Keratinocyte (primary cell): ENCODE measurements around the gene CRYGB. TPM values are rescaled to one million over a fixed set of nuclear protein-coding genes. Genes with fewer than 3 reads are reported as not detected.

Source experiments
- DNase-seq: peaks from one replicate; pipeline ENCODE4 v3.0.0-alpha.2; 2011; ENCODE audit warnings: low read depth, missing footprints, low spot score
- FAIRE-seq: peaks from 2 replicates; lab custom pipeline; 2011; peaks lifted over from hg19 to GRCh38; lab: Jason Lieb, UNC
- H2AFZ ChIP-seq: 2 replicates; pipeline ENCODE4 v1.6.0; 2012; ENCODE audit warnings: low read length, control low read depth, inconsistent platforms; ENCODE audit not compliant: control insufficient read depth
- H3K27ac ChIP-seq: 2 replicates; pipeline ENCODE4 v1.5.1; 2011; ENCODE audit warnings: low read length; ENCODE audit not compliant: control insufficient read depth, insufficient read depth
- H3K27me3 ChIP-seq: 3 replicates; pipeline ENCODE4 v1.6.0; 2011; ENCODE audit warnings: low read length; ENCODE audit not compliant: control insufficient read depth, insufficient read depth; ENCODE audit errors: extremely low read depth
- H3K36me3 ChIP-seq, 2 experiments: 2 replicates in 1 of 2; 3 replicates in 1 of 2; pipeline ENCODE4 v1.5.1; 2011; ENCODE audit warnings: low read length in 2 of 2, mild to moderate bottlenecking in 1 of 2; ENCODE audit not compliant: control insufficient read depth in 2 of 2, insufficient read depth in 2 of 2; ENCODE audit errors: extremely low read depth in 1 of 2
- H3K4me1 ChIP-seq: 3 replicates; pipeline ENCODE4 v1.5.1; 2011; ENCODE audit warnings: low read length; ENCODE audit not compliant: control insufficient read depth, insufficient read depth; ENCODE audit errors: extremely low read depth
- H3K4me2 ChIP-seq: 3 replicates; pipeline ENCODE4 v1.6.0; 2011; ENCODE audit warnings: low read depth, low read length; ENCODE audit not compliant: control insufficient read depth, insufficient read depth; ENCODE audit errors: extremely low read depth
- H3K4me3 ChIP-seq, 3 experiments: fragments of 200-600 bp in 1 of 3; sonication (generic) in 1 of 3; 2 replicates in 2 of 3; 3 replicates in 1 of 3; pipeline ENCODE4 v1.5.1; 2011 to 2016; ENCODE audit warnings: low read length in 3 of 3, mild to moderate bottlenecking in 3 of 3, control low read depth in 2 of 3, inconsistent platforms in 1 of 3, low read depth in 1 of 3, mixed read lengths in 1 of 3, mixed run types in 1 of 3, moderate library complexity in 1 of 3; ENCODE audit not compliant: control insufficient read depth in 2 of 3, insufficient read depth in 2 of 3; ENCODE audit errors: extremely low read depth in 1 of 3
- H3K79me2 ChIP-seq: 2 replicates; pipeline ENCODE4 v1.6.0; 2012; ENCODE audit warnings: low read length; ENCODE audit not compliant: control insufficient read depth, insufficient read depth
- H3K9ac ChIP-seq: 3 replicates; pipeline ENCODE4 v1.6.0; 2011; ENCODE audit warnings: low read length; ENCODE audit not compliant: control insufficient read depth, insufficient read depth; ENCODE audit errors: extremely low read depth
- H3K9me1 ChIP-seq: 3 replicates; pipeline ENCODE4 v1.6.0; 2011; ENCODE audit warnings: low read length; ENCODE audit not compliant: control insufficient read depth, insufficient read depth; ENCODE audit errors: extremely low read depth
- H3K9me3 ChIP-seq: 2 replicates; pipeline ENCODE4 v1.5.1; 2012; ENCODE audit warnings: low read depth, low read length; ENCODE audit not compliant: control insufficient read depth
- H4K20me1 ChIP-seq: 3 replicates; pipeline ENCODE4 v1.6.0; 2011; ENCODE audit warnings: low read length; ENCODE audit not compliant: control insufficient read depth, insufficient read depth; ENCODE audit errors: extremely low read depth
- CTCF ChIP-seq, 3 experiments: IDR thresholded peaks in 1 of 3; conservative IDR thresholded peaks in 1 of 3; optimal IDR thresholded peaks in 1 of 3; 2 replicates in 2 of 3; 3 replicates in 1 of 3; pipeline versions ENCODE3 to v1.5.1; 2011; ENCODE audit warnings: low read length in 3 of 3, mild to moderate bottlenecking in 3 of 3, moderate library complexity in 2 of 3, control low read depth in 1 of 3, inconsistent platforms in 1 of 3; ENCODE audit not compliant: insufficient read depth in 2 of 3; ENCODE audit errors: extremely low read depth in 1 of 3
- EZH2 ChIP-seq: IDR thresholded peaks from one replicate; pipeline ENCODE4 v1.6.1; 2012; ENCODE audit warnings: inconsistent platforms, mild to moderate bottlenecking, low read length, moderate library complexity
- dilution Hi-C: fragments of 300-500 bp; cut with MboI; formaldehyde crosslinking; loops from one replicate; pipeline ENCODE4 v1.7.0; 2020; ENCODE audit warnings: low sequenced_read_pairs; ENCODE audit not compliant: extremely low pct_ligation_motif_present
- polyA plus RNA-seq, 5 experiments: library from polyadenylated mRNA; depleted of rRNA in 3 of 5; stranded (reverse) in 3 of 5; stranded (forward) in 1 of 5; unstranded in 1 of 5; fragments of >200 nt; gene quantifications; 1 replicate in 1 of 5; 2 replicates in 3 of 5; 3 replicates in 1 of 5; pipeline versions ENCODE4 v1.2.1 to v1.2.3, GENCODE V29; 2011 to 2012; ENCODE audit warnings: missing spikeins in 2 of 5, low read depth in 1 of 5, low replicate concordance in 1 of 5

The CRYGB gene
- polyA plus RNA-seq, 1 donor (not counting 4 experiments of a cell fraction or from before 2014, with no cell fraction given), result not detected

GRCh38 chr2:208098267-208098666, 47.7 kb downstream of the CRYGB start:
- Histone ChIP-seq H3K27ac (no peak overlapping the region), H3K27me3 (no peaks in the 10 kb centered on the region), H3K4me2 (no peak overlapping the region), H3K4me1 (no peaks in the 10 kb centered on the region), H3K9me3 (no peaks in the 10 kb centered on the region), H3K79me2 (no peaks in the 10 kb centered on the region), H3K36me3 (no peaks in the 10 kb centered on the region), H3K9ac (no peak overlapping the region), H3K9me1 (no peaks in the 10 kb centered on the region), H3K4me3 (no peak overlapping the region), H2AFZ (no peak overlapping the region), H4K20me1 (no peaks in the 10 kb centered on the region)
- DNase-seq (no peak), FAIRE-seq (no peak)
- TF ChIP-seq CTCF (optimal IDR thresholded peaks at IDR 0.05 in 1 of 3, IDR thresholded peaks at IDR 0.05 in 1 of 3, conservative IDR thresholded peaks at IDR 0.05 in 1 of 3; ENCODE audit: extremely low read depth in 1 of 3, insufficient read depth in 2 of 3, low read length in 3 of 3) (no peak), EZH2 (no peak)
- dilution Hi-C loops, result no loop called here

GRCh38 chr2:208097801-208098200, 48.2 kb downstream of the CRYGB start:
- no peak for FAIRE-seq
- H3K4me3 ChIP-seq, result no peak overlapping the region
- DNase-seq, result no peak
- no peaks in the 10 kb centered on the region for H3K9me1 ChIP-seq
- no peak overlapping the region for H3K9ac ChIP-seq
- H3K9me3 ChIP-seq, result no peaks in the 10 kb centered on the region
- H3K27ac ChIP-seq, result no peak overlapping the region
- H3K27me3 ChIP-seq, result no peaks in the 10 kb centered on the region
- TF ChIP-seq EZH2 (no peak), CTCF (optimal IDR thresholded peaks at IDR 0.05 in 1 of 3, IDR thresholded peaks at IDR 0.05 in 1 of 3, conservative IDR thresholded peaks at IDR 0.05 in 1 of 3; ENCODE audit: extremely low read depth in 1 of 3, insufficient read depth in 2 of 3, low read length in 3 of 3) (no peak)
- no peaks in the 10 kb centered on the region for H3K4me1 ChIP-seq
- no peak overlapping the region for H3K4me2 ChIP-seq
- no peaks in the 10 kb centered on the region for H4K20me1 ChIP-seq
- H3K79me2 ChIP-seq, result no peaks in the 10 kb centered on the region
- dilution Hi-C loops, result no loop called here
- no peaks in the 10 kb centered on the region for H3K36me3 ChIP-seq
- H2AFZ ChIP-seq, result no peak overlapping the region
